Omental fat pad (tissue), 4 donors: ENCODE results near the gene BRSK1. TPM values are rescaled to one million over a fixed set of nuclear protein-coding genes. Genes with fewer than 3 reads are reported as not detected.
A peak's percentile ranks its signal among the peaks of the same experiment; 100 is the strongest.

Source experiments
- ATAC-seq: fragments of 150-250 bp; one replicate; pipeline ENCODE4 v1.9.1; 2016; ENCODE audit warnings: mild to moderate bottlenecking, moderate library complexity; ENCODE audit not compliant: low FRiP score
- DNase-seq: peaks from one replicate; pipeline ENCODE4 v3.0.0-alpha.2; 2019; ENCODE audit warnings: low spot score
- total RNA-seq, 4 donors: library from RNA; depleted of rRNA; stranded (reverse); fragments of >200 nt; gene quantifications; one replicate each; pipeline ENCODE4 v1.1.0, GENCODE V29; 2016
- TF ChIP-seq, protein P1 (sequence below), 3 donors: fragments of 450-650 bp; IDR thresholded peaks; one replicate each; pipeline ENCODE4 v1.5.1; 2016 to 2017; ENCODE audit warnings: antibody characterized with exemption in 3 of 3, mild to moderate bottlenecking in 3 of 3, moderate library complexity in 2 of 3

Gene BRSK1
- total RNA-seq, 4 donors from 2014 or later: 0.19 to 2.1 TPM; not detected in 2

DNA sequence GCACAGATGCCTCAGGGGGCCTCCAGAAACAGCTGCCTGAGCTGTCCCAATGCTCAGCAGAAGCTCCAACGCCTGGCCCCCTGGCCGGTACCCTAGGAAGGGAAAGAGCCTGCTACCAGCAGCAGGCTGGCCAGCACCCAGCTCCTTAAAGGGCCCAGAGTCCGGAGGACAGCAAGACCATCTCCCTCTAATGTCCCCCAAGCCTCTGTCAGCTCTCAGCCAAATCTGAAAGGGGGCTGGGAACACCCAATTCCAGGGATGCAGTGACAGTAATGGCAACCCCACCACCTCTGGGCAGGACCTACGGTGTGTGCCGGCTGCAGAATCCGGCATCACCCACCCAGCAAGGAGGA, 29.2 kb upstream of the BRSK1 start:
- TF ChIP-seq, protein P1, sequence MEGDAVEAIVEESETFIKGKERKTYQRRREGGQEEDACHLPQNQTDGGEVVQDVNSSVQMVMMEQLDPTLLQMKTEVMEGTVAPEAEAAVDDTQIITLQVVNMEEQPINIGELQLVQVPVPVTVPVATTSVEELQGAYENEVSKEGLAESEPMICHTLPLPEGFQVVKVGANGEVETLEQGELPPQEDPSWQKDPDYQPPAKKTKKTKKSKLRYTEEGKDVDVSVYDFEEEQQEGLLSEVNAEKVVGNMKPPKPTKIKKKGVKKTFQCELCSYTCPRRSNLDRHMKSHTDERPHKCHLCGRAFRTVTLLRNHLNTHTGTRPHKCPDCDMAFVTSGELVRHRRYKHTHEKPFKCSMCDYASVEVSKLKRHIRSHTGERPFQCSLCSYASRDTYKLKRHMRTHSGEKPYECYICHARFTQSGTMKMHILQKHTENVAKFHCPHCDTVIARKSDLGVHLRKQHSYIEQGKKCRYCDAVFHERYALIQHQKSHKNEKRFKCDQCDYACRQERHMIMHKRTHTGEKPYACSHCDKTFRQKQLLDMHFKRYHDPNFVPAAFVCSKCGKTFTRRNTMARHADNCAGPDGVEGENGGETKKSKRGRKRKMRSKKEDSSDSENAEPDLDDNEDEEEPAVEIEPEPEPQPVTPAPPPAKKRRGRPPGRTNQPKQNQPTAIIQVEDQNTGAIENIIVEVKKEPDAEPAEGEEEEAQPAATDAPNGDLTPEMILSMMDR (IDR thresholded peaks at IDR 0.05): no peak
- DNase-seq: no peak
- no peak for ATAC-seq

DNA sequence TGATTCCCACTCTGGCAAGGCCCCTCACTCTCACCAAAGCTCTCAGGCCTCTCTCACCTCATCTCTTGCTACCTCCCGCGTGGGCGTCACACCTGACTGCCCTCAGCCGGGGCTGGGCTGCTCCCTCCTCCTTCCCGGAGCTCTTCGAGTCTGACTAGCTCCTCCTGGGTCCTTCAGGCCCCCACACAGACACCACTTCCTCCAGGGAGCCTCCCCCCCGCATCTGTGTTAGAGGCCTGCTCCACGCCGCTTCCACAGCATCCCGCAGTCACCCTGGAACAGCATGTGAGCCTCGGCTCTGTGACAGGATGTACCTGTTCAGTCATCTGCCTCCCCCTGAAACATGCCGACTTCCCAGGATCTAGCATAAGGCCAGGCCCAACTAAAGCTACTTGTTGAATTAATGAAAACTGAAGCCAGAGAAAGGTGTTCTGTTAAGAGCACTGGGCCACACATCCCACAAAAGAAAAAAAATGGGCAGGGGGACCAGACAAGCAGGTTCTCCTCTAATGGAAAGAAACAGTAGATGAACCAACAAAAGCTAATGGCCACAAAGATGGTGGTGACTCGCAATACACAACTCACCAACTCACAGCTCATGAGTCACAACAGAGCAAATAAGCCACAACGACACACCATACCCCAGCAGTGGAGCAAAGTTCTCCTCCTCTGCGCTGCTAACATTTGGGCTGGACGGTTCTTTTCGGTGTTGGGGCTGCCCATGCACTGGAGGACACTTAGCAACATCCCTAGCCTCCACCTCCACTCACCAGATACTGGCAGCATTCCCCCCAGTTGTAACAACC, 28.0 kb upstream of the BRSK1 start:
- DNase-seq: no peak
- ATAC-seq: no peak
- TF ChIP-seq, protein P1 (IDR thresholded peaks at IDR 0.05): no peak

DNA sequence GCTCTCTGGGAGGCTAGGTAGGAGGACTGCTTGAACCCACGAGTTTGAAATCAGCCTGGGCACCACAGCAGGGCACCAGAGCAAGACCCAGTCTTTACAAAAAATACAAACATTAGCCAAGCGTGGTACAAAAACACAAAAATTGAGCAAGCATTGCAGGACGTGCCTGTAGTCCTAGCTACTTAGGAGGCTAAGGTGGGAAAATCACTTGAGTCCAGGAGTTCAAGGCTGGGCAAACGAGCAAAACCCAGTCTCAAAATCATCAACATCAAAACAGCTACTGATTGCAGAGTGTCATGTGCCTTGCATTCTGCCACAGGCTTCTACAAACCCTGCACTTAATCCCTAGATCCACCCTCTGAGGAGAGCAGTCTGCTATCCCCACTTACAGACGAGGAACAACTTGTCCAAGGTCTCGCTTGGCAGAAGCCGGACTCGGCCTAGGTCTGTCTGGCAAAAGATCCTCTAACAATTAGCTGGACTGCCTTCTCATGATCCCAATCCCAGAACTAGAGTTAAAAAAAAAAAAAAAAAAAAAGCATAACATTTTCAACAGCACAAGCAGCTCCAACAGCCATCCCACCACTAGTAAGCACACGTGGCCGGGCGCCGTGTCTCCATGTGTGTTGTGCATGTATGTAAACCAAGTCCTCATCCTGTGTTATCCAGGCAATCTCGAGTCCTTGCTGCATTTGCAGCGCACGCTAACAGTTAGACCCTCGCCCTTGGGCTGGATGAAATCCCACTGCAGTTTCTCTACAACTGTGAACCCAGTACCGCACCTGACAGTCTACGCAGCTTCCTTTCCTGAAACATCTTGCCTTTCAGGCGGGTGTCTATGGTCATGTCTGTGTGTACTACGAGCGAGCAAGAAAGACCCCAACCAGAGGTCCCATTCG, 27.0 kb upstream of the BRSK1 start:
- DNase-seq (no peak), ATAC-seq (no peak)
- TF ChIP-seq, protein P1 (IDR thresholded peaks at IDR 0.05): no peak

DNA sequence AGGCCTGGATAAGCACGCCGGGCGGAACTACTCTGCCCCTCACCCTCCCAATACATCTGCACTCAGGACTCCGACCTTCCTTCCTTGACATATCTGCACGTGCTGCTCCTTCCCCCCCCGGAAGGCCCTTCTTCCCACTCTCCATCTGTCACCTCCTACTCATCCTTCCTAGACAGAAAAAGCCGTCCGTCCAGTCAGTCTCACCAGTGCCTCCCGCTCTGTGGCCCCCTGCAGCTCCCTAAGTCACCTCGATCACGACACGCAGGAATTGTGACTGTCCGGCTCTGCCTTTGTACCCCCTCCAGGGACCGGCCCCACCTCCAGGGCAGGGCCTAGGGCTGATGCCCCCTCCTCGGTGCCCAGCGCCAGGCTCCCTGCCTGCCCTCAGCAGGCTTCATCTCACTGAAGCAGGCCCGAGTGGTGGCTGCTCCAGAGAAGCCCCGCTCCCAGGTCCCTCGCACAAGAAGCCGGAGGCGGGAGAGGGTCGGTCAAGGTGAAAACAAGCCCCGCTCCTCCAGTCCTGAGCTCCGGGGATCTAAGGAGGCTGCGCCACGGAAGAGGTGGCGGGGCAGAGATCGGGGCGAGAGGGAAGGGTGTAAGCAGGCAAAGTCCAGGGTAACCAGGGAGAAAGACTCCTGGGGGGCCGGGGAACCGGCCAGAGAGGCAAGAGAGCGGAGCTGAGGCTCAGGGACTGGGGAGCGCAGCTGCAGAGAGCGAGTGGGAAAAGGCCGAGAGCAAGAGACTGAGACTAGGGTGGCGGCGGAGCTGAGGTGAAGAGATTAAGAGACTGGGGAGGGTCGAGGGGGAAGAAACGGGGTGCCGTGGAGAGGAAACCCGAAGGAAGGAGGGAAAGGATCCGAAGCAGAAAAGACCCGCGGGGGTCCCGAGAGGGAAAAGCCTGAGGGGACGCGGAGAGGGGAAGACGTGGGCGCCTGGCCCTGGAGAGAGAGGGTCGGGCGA, 26.1 kb upstream of the BRSK1 start:
- DNase-seq (no peak), ATAC-seq (no peak)
- TF ChIP-seq, protein P1 (IDR thresholded peaks at IDR 0.05): no peak

DNA sequence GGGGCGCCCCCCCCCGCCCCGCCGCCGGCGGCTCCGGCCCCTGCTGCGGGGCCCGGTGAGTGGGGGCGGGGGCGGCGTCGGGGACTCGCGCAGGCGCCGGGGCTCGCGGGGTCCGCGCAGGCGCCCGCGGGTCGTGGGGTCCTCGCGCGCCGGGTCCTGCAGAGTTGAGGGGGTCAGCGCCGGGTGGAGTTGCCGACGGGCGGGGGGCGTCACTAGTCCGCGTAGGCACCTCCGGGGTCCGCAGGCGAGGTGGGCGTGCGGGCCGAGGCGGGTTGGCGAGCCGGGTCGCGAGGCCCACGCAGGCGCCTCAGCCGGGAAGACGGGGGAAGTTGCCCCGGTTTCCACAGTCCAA, 25.3 kb upstream of the BRSK1 start:
- TF ChIP-seq, protein P1 (IDR thresholded peaks at IDR 0.05): no peak
- DNase-seq (no peak), ATAC-seq (peak; percentile 13)

DNA sequence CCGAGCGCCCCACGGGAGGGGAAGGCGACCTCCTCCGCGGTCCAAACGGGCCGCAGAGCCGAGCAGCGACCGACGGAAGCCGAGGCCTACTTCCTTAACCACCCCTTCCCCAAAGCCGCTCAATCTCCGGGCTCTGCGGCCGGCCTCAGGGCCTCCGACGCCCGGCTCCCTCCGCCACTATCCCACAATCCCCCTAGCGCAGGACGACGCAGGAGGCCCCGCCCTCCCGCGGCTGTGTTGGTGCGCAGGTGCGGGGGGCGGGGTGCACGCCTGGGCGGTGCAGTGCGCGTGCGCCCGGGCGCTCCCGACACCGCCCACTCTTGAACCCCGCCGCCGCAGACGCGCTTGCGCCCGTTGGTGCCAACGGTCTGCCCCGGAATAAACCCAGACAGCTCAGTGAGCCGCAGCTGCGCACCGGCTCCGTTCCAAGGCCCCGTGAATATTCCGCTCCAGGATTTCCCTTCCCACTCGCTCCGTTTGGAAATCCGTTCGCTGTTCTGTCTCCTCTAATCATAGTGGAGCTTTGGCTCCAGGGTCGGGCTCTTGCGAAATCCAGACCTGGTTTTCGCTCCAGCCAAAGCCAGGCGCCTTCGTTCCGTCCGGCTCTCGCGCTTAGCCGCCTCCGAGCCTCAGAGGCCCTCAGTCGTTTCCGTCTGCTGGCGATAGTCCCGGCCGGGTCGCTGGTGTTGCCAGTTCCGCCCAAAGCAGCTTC, 24.8 kb upstream of the BRSK1 start, which contains the start of gene PPP6R1:
Gene PPP6R1, minus strand, starts transcription at position 190 of the 712 bp plus-strand sequence. CDS start 11,914 bp downstream, outside the sequence.
- TF ChIP-seq, protein P1 (IDR thresholded peaks at IDR 0.05): no peak
- DNase-seq (peak; percentile 80), ATAC-seq (peak; percentile 99)
